H1 (cell line): ENCODE results near the gene GMPR. TPM values are rescaled to one million over a fixed set of nuclear protein-coding genes. Genes with fewer than 3 reads are reported as not detected.

Experiments used
- RAD21 ChIP-seq, 2 experiments: IDR thresholded peaks in 1 of 2; conservative IDR thresholded peaks in 1 of 2; 2 replicates each; pipeline ENCODE4 v1.6.1; 2011; ENCODE audit warnings: low read depth in 2 of 2, low read length in 2 of 2, improper control_type of control experiment in 1 of 2, inconsistent platforms in 1 of 2, mild to moderate bottlenecking in 1 of 2, moderate library complexity in 1 of 2
- TAF1 ChIP-seq: IDR thresholded peaks from 2 replicates; pipeline ENCODE4 v1.6.1; 2011; ENCODE audit warnings: mild to moderate bottlenecking, low read depth, low read length
- polyA plus RNA-seq, 7 experiments: library from polyadenylated mRNA; depleted of rRNA in 3 of 7; stranded (reverse) in 5 of 7; unstranded in 2 of 7; fragments of >200 nt in 5 of 7; fragments of 200-250 nt in 2 of 7; gene quantifications; 1 replicate in 5 of 7; 2 replicates in 1 of 7; 4 replicates in 1 of 7; pipeline versions ENCODE4 v1.2.1 to v1.2.3, GENCODE V29; 2011 to 2013; ENCODE audit warnings: missing spikeins in 2 of 7, mixed read lengths in 2 of 7
- total RNA-seq: library from RNA; stranded (reverse); fragmentation: NEBNext Ultra II Directional; extraction: Animal tissue kit (Norgen Biotek cat#: 25700); gene quantifications from 2 replicates; pipeline ENCODE4 v1.2.1, GENCODE V29; 2021

GMPR gene
- total and polyA plus RNA-seq, 2 of the 8 experiments (the other 6 are each of a cell fraction or from before 2014, with no cell fraction given), result 0.99 to 1.2 TPM

DNA sequence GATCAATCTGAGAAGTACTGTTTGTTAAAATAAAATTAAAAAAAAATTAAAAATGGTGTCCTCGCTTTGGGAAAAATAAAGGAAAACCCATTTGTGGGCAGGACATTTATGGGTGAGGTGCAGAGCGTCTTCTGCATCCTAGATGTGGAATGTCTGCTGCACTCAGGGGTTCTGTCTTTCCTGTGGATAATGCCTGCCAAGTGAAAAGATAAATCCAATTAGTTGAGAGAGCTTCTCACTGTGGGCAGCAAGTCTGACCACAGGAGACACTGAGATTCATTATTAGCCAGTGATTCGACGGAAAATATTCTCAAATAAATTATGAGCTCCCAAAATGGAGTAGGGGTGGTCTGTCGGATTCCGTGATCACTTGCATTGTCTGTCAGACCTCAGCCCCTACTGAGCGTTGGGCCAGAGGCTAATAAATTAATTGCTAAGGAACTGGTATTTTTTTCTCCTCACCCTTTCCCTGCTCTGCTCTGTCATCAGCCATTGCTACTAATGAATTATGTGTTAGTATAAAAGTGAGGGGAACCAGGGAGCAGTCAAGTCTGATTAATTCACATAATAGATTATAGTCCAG, 10.0 kb downstream of the GMPR start (continued):
- no peak for TF ChIP-seq RAD21 (IDR thresholded peaks at IDR 0.05 in 1 of 2, conservative IDR thresholded peaks at IDR 0.05 in 1 of 2; ENCODE audit: low read depth in 2 of 2, low read length in 2 of 2)
- TF ChIP-seq TAF1, result no peak
